NCI-H2227 treated with DMSO at 0.1 percent for 48 hours (cell line): Measurements from ENCODE around the gene CYB5D1.

Experiments used
- DNase-seq: peaks from one replicate; lab custom pipeline; 2025; lab: John Stamatoyannopoulos, UW

Gene CYB5D1

GRCh38 chr17:7833795-7834541, 23.8 kb upstream of the CYB5D1 start, which contains the start of gene KDM6B:
Gene KDM6B (plus strand): TSS chr17:7834217. CDS start chr17:7845555, 11,338 bp downstream.
- DNase-seq = peak; percentile 84

GRCh38 chr17:7834542-7834956, 23.3 kb upstream of the CYB5D1 start:
- no peak for DNase-seq

GRCh38 chr17:7834957-7835813, 22.6 kb upstream of the CYB5D1 start:
- peak; percentile 87 for DNase-seq

GRCh38 chr17:7835814-7836595, 21.8 kb upstream of the CYB5D1 start:
- DNase-seq = peak; percentile 40

GRCh38 chr17:7836596-7837407, 21.0 kb upstream of the CYB5D1 start:
- DNase-seq = peak; percentile 89

GRCh38 chr17:7837408-7838088, 20.3 kb upstream of the CYB5D1 start:
- DNase-seq = no peak

- peak; percentile 53 for DNase-seq
Measured at GRCh38 chr17:7838090-7839075, 19.4 kb upstream of the CYB5D1 start.

- DNase-seq = no peak
Measured at GRCh38 chr17:7839190-7839875, 18.5 kb upstream of the CYB5D1 start.

- DNase-seq = no peak
Measured at GRCh38 chr17:7839876-7840261, 17.9 kb upstream of the CYB5D1 start.

GRCh38 chr17:7840441-7840840, 17.4 kb upstream of the CYB5D1 start:
- no peak for DNase-seq

- no peak for DNase-seq
Measured at GRCh38 chr17:7840875-7841274, 16.9 kb upstream of the CYB5D1 start.

GRCh38 chr17:7841396-7841914, 16.3 kb upstream of the CYB5D1 start:
- DNase-seq = peak; percentile 33

- DNase-seq = peak; percentile 78
Measured at GRCh38 chr17:7841915-7842379, 15.9 kb upstream of the CYB5D1 start.

- DNase-seq = peak; percentile 14
Measured at GRCh38 chr17:7842380-7843256, 15.2 kb upstream of the CYB5D1 start.

- DNase-seq = no peak
Measured at GRCh38 chr17:7843257-7843535, 14.6 kb upstream of the CYB5D1 start.

GRCh38 chr17:7843536-7844291, 14.1 kb upstream of the CYB5D1 start:
- peak; percentile 60 for DNase-seq
